K562 (cell line): ENCODE results near the gene MYLIP. TPM values are rescaled to one million over a fixed set of nuclear protein-coding genes. Genes with fewer than 3 reads are reported as not detected.

Experiments used
- ATAC-seq: fragments of 200-7000 bp; cut with Tn5 transposase; 3 replicates; pipeline ENCODE4 v1.9.1; 2020; ENCODE audit warnings: moderate library complexity
- BruUV-seq: library from RNA; stranded (reverse); fragments of 400-500 nt; replicated peaks from 2 replicates; lab custom pipeline; 2021; lab: Mats Ljungman, UMichigan
- CTCF ChIA-PET: fragments of 300-600 bp; formaldehyde crosslinking; extraction: SDS; loops from one replicate; lab custom pipeline; 2021; ENCODE audit warnings: low intra/inter-chr PET ratio; lab: Yijun Ruan, JAX
- POLR2A ChIA-PET: fragments of 300-600, 350-650 bp; sonication (Branson Sonifier 250); formaldehyde crosslinking; extraction: SDS; loops from one replicate; lab custom pipeline; 2021; ENCODE audit warnings: antibody characterized with exemption, inconsistent platforms; lab: Yijun Ruan, JAX
- DNase-seq, 4 experiments: peaks; one replicate each; pipeline versions ENCODE4 v3.0.0 to v3.0.0-alpha.2; 2011 to 2018; ENCODE audit warnings: low spot score in 3 of 4, mixed read lengths in 3 of 4; ENCODE audit errors: extremely low read depth in 1 of 4
- FAIRE-seq: peaks from 2 replicates; lab custom pipeline; 2011; peaks lifted over from hg19 to GRCh38; lab: Jason Lieb, UNC
- H2AFZ ChIP-seq: 2 replicates; pipeline ENCODE4 v1.6.0; 2011; ENCODE audit warnings: low read depth, low read length, control low read depth, inconsistent platforms
- H3K27ac ChIP-seq: fragments of 200-600 bp; 3 replicates; pipeline ENCODE4 v1.8.0; 2011; ENCODE audit warnings: low read depth, mild to moderate bottlenecking, control low read depth, inconsistent platforms, low read length, moderate library complexity, mixed read lengths; ENCODE audit errors: extremely low read depth
- H3K27me3 ChIP-seq, 2 experiments: fragments of 300-600 bp in 1 of 2; 2 replicates in 1 of 2; 3 replicates in 1 of 2; pipeline versions ENCODE4 v1.6.0 to v1.8.0; 2011; ENCODE audit warnings: inconsistent platforms in 2 of 2, low read length in 2 of 2, mild to moderate bottlenecking in 1 of 2, mixed read lengths in 1 of 2, moderate library complexity in 1 of 2; ENCODE audit not compliant: control insufficient read depth in 2 of 2, insufficient read depth in 2 of 2
- H3K36me3 ChIP-seq: fragments of 300-600 bp; 3 replicates; pipeline ENCODE4 v1.8.0; 2011; ENCODE audit warnings: mild to moderate bottlenecking, low read length, inconsistent platforms; ENCODE audit not compliant: control insufficient read depth, insufficient read depth
- H3K4me1 ChIP-seq, 2 experiments: fragments of 200-600 bp in 1 of 2; replicated peaks in 1 of 2; 2 replicates in 1 of 2; 3 replicates in 1 of 2; pipeline versions ENCODE4 v1.5.1 to v1.8.0; 2011; ENCODE audit warnings: inconsistent platforms in 2 of 2, low read length in 2 of 2, mild to moderate bottlenecking in 1 of 2, mixed read lengths in 1 of 2, moderate library complexity in 1 of 2; ENCODE audit not compliant: control insufficient read depth in 2 of 2, insufficient read depth in 2 of 2
- H3K4me2 ChIP-seq: 2 replicates; pipeline ENCODE4 v1.6.1; 2011; ENCODE audit warnings: low read length, control low read depth, inconsistent platforms, mixed read lengths; ENCODE audit not compliant: insufficient read depth
- H3K4me3 ChIP-seq: fragments of 200-600 bp; sonication (generic), shearing (Covaris generic); 2 replicates; pipeline ENCODE4 v1.5.1; 2016; ENCODE audit warnings: control low read depth, inconsistent platforms
- H3K79me2 ChIP-seq: fragments of 200-600 bp; 3 replicates; pipeline ENCODE4 v1.8.0; 2011; ENCODE audit warnings: low read length, inconsistent platforms; ENCODE audit not compliant: control insufficient read depth, insufficient read depth
- H3K9ac ChIP-seq, 2 experiments: 2 replicates each; pipeline versions ENCODE4 v1.6.0 to v1.6.1; 2011; ENCODE audit warnings: low read depth in 2 of 2, low read length in 2 of 2, control low read depth in 1 of 2, inconsistent platforms in 1 of 2, mild to moderate bottlenecking in 1 of 2, mixed read lengths in 1 of 2; ENCODE audit not compliant: insufficient read depth in 1 of 2
- H3K9me1 ChIP-seq: one replicate; pipeline ENCODE4 v1.6.0; 2011; ENCODE audit warnings: inconsistent platforms, mild to moderate bottlenecking, low read length, moderate library complexity; ENCODE audit not compliant: control insufficient read depth, insufficient read depth
- H3K9me3 ChIP-seq: replicated peaks from 2 replicates; pipeline ENCODE4 v1.5.1; 2011; ENCODE audit warnings: low read depth, low read length, inconsistent platforms; ENCODE audit not compliant: control insufficient read depth, insufficient read depth
- H4K20me1 ChIP-seq: replicated peaks from 2 replicates; pipeline ENCODE4 v1.6.1; 2011; ENCODE audit warnings: low read length, inconsistent platforms, mixed read lengths; ENCODE audit not compliant: control insufficient read depth, insufficient read depth
- CEBPG ChIP-seq, 3 experiments: fragments of 200-800 bp in 1 of 3; sonication (Bioruptor generic) in 1 of 3; sonication (generic) in 1 of 3; formaldehyde crosslinking in 1 of 3; IDR thresholded peaks in 2 of 3; conservative IDR thresholded peaks in 1 of 3; 2 replicates each; pipeline versions ENCODE4 v1.6.1 to v1.8.0; 2016 to 2022; ENCODE audit warnings: missing compliant biosample characterization in 2 of 3, missing genetic modification characterization in 2 of 3, mild to moderate bottlenecking in 1 of 3, missing genetic modification reagents in 1 of 3
- JUN ChIP-seq, 2 experiments: sonication (generic) in 1 of 2; formaldehyde crosslinking in 1 of 2; IDR thresholded peaks; 2 replicates each; pipeline versions ENCODE4 v1.6.1 to v1.8.0; 2012 to 2022; ENCODE audit warnings: borderline replicate concordance in 2 of 2, mild to moderate bottlenecking in 2 of 2, improper control_type of control experiment in 1 of 2, low read depth in 1 of 2, low read length in 1 of 2, missing genetic modification reagents in 1 of 2
- PML ChIP-seq: IDR thresholded peaks from 2 replicates; pipeline ENCODE4 v1.6.1; 2012; ENCODE audit warnings: low read length, inconsistent platforms
- TRIM28 ChIP-seq: fragments of 450-650 bp; IDR thresholded peaks from 2 replicates; pipeline ENCODE4 v1.6.1; 2017
- YY1 ChIP-seq, 3 experiments: IDR thresholded peaks; 2 replicates each; pipeline ENCODE4 v1.6.1; 2011; ENCODE audit warnings: low read length in 2 of 3, mild to moderate bottlenecking in 2 of 3, moderate library complexity in 2 of 3, borderline replicate concordance in 1 of 3, control low read depth in 1 of 3, low read depth in 1 of 3; ENCODE audit not compliant: insufficient read depth in 3 of 3, insufficient replicate concordance in 2 of 3, control insufficient read depth in 1 of 3, insufficient read length in 1 of 3; ENCODE audit errors: extremely low read depth in 1 of 3
- ZNF217 ChIP-seq: sonication (generic); formaldehyde crosslinking; IDR thresholded peaks from 2 replicates; pipeline ENCODE4 v1.8.0; 2022; ENCODE audit warnings: mild to moderate bottlenecking, missing genetic modification reagents
- WGBS: fragments of 100-300 bp; shearing (Covaris generic); methylation state at CpG from one replicate; pipeline ENCODE4 v1.1.6; 2016; ENCODE audit warnings: low coverage, mixed read lengths; ENCODE audit not compliant: insufficient coverage; ENCODE audit errors: missing lambda C conversion rate; 5-methylcytosine and 5-hydroxymethylcytosine counted together
- in situ Hi-C: fragments of 300-500 bp; cut with MboI; formaldehyde crosslinking; loops from 4 replicates; pipeline ENCODE4 v1.15.0; 2018; ENCODE audit warnings: inconsistent platforms, mixed read lengths
- intact Hi-C: fragments of 100-400 bp; cut with micrococcal nuclease; formaldehyde crosslinking; loops from 2 replicates; pipeline ENCODE4 v1.14.2; 2022
- polyA plus RNA-seq, 8 experiments: library from polyadenylated mRNA; depleted of rRNA in 4 of 8; stranded (reverse) in 5 of 8; unstranded in 3 of 8; fragments of >200 nt; fragmentation: Nextera tagmentation in 2 of 8; fragmentation: Illumina TruSeq in 1 of 8; extraction: Ambion mirVana in 2 of 8; extraction: Trizol in 1 of 8; gene quantifications; 2 replicates each; pipeline versions ENCODE4 v1.2.1 to v1.2.3, GENCODE V29; 2011 to 2014; ENCODE audit warnings: inconsistent platforms in 1 of 8, missing spikeins in 1 of 8
- total RNA-seq, 7 experiments: library from RNA; depleted of rRNA in 6 of 7; stranded (reverse); fragments of >200 nt in 6 of 7; fragmentation: Illumina TruSeq in 2 of 7; extraction: Trizol in 2 of 7; gene quantifications; 2 replicates each; pipeline versions ENCODE4 v1.2.1 to v1.2.3, GENCODE V29; 2011 to 2021; ENCODE audit warnings: low replicate concordance in 1 of 7
- TF ChIP-seq, protein P1 (sequence below): IDR thresholded peaks from 2 replicates; pipeline ENCODE4 v1.6.1; 2014; ENCODE audit warnings: antibody characterized with exemption

Gene MYLIP
- total and polyA plus RNA-seq, 9 of the 15 experiments (the other 6 are each of a cell fraction or from before 2014, with no cell fraction given): 10.8 to 43.5 (median 31.5) TPM

- TF ChIP-seq YY1 (IDR thresholded peaks at IDR 0.05; ENCODE audit: borderline replicate concordance in 1 of 3, control insufficient read depth in 1 of 3, extremely low read depth in 1 of 3, insufficient read depth in 3 of 3, insufficient read length in 1 of 3, insufficient replicate concordance in 2 of 3, low read depth in 1 of 3, low read length in 2 of 3) (no peak), JUN (IDR thresholded peaks at IDR 0.05; ENCODE audit: borderline replicate concordance, low read depth, low read length) (no peak), JUN (CRISPR knock-in tag; IDR thresholded peaks at IDR 0.05; ENCODE audit: borderline replicate concordance) (no peak), PML (no peak), TRIM28 (no peak), ZNF217 (CRISPR knock-in tag) (no peak)
These were observed 40.5 kb upstream of the MYLIP start (continued) for GRCh38 chr6:16088409-16088808.

GRCh38 chr6:16089232-16090062 lies 39.4 kb upstream of the MYLIP start:
- 55% methylated on average over 6 of the region's 6 CpGs for WGBS

More at GRCh38 chr6:16089232-16090062, 39.4 kb upstream of the MYLIP start:
- peak overlapping the region; percentile 42; the same call in 1 of the 2 replicates for H2AFZ ChIP-seq
- in situ Hi-C loops: no loop called here
- DNase-seq (no peak), ATAC-seq (no peak; the same call in 2 of the 3 replicates), FAIRE-seq (no peak)
- no peaks in the 10 kb centered on the region for H3K36me3 ChIP-seq
- no peaks in the 10 kb centered on the region for H3K79me2 ChIP-seq
- H3K27me3 ChIP-seq: no peaks in the 10 kb centered on the region
- no TSS peak for BruUV-seq
- no peaks in the 10 kb centered on the region for H3K9me3 ChIP-seq
- H3K4me3 ChIP-seq: no peak overlapping the region
- ChIA-PET CTCF (no interaction called here), POLR2A (interaction anchor here (0.6 to 1.4 kb wide), 2 partner anchors 8 to 13 kb away, joined by 4 read pairs; no protein-coding TSS in a partner anchor)
- no peaks in the 10 kb centered on the region for H4K20me1 ChIP-seq
- H3K9me1 ChIP-seq: no peaks in the 10 kb centered on the region
- intact Hi-C loops: no loop called here
- no peak for TF ChIP-seq CEBPG (CRISPR knock-in tag; IDR thresholded peaks at IDR 0.05)
- 0 out of 4 replicates have a peak, but pooled peaks of 1 of the 2 experiments have one; percentile 23 for TF ChIP-seq CEBPG (tag; conservative IDR thresholded peaks at IDR 0.05 in 1 of 2, IDR thresholded peaks at IDR 0.05 in 1 of 2)
- TF ChIP-seq, protein P1, sequence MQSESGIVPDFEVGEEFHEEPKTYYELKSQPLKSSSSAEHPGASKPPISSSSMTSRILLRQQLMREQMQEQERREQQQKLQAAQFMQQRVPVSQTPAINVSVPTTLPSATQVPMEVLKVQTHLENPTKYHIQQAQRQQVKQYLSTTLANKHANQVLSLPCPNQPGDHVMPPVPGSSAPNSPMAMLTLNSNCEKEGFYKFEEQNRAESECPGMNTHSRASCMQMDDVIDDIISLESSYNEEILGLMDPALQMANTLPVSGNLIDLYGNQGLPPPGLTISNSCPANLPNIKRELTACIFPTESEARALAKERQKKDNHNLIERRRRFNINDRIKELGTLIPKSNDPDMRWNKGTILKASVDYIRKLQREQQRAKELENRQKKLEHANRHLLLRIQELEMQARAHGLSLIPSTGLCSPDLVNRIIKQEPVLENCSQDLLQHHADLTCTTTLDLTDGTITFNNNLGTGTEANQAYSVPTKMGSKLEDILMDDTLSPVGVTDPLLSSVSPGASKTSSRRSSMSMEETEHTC: no peak
- no peak overlapping the region for H3K9ac ChIP-seq
- H3K4me2 ChIP-seq: no peak overlapping the region
- H3K4me1 ChIP-seq: peaks cover 0 to 4% of the 10 kb centered on the region in 2 experiments; a peak in 3 of 5 replicates
- H3K27ac ChIP-seq: no peak overlapping the region
